Measurements from ENCODE around the gene TBC1D17.

- TF ChIP-seq CTCF (IDR thresholded peaks at IDR 0.05) (no peak), ZFX (IDR thresholded peaks at IDR 0.05; ENCODE audit: borderline replicate concordance) (no peak)
Observed at GRCh38 chr19:49879243-49879963, 1.9 kb downstream of the TBC1D17 start.
